Large intestine (tissue), 3 donors: Measurements from ENCODE around the gene ID4. TPM values are rescaled to one million over a fixed set of nuclear protein-coding genes. Genes with fewer than 3 reads are reported as not detected.

Source experiments
- DNase-seq, 2 donors: peaks; one replicate each; pipeline versions ENCODE4 v3.0.0 to v3.0.0-alpha.2; 2013
- H3K27ac ChIP-seq: one replicate; pipeline ENCODE4 v1.5.1; 2013; ENCODE audit warnings: low read length
- H3K27me3 ChIP-seq: 2 replicates; pipeline ENCODE4 v1.6.1; 2013; ENCODE audit warnings: low read length; ENCODE audit not compliant: control insufficient read depth, insufficient read depth
- H3K36me3 ChIP-seq: 2 replicates; pipeline ENCODE4 v1.6.1; 2013; ENCODE audit warnings: low read length; ENCODE audit not compliant: control insufficient read depth, insufficient read depth
- H3K4me1 ChIP-seq: one replicate; pipeline ENCODE4 v1.6.1; 2013; ENCODE audit warnings: low read length; ENCODE audit not compliant: control insufficient read depth, insufficient read depth
- H3K4me3 ChIP-seq: one replicate; pipeline ENCODE4 v1.5.1; 2013; ENCODE audit warnings: low read length
- H3K9me3 ChIP-seq: one replicate; pipeline ENCODE4 v1.6.1; 2013; ENCODE audit warnings: mild to moderate bottlenecking, low read depth, low read length, moderate library complexity; ENCODE audit not compliant: control insufficient read depth
- WGBS: methylation state at CpG from one replicate; pipeline ENCODE4 v1.1.5; 2013; ENCODE audit warnings: low lambda C conversion rate; ENCODE audit not compliant: insufficient coverage; 5-methylcytosine and 5-hydroxymethylcytosine counted together
- polyA plus RNA-seq: library from polyadenylated mRNA; unstranded; fragments of 120-200 nt; gene quantifications from one replicate; pipeline ENCODE4 v1.2.1, GENCODE V29; 2013

ID4 gene
- polyA plus RNA-seq, 1 donor = 41.6 TPM

- Histone ChIP-seq H3K36me3 (no peaks in the 10 kb centered on the region), H3K4me3 (peak overlapping the region; percentile 55), H3K9me3 (peaks cover 7% of the 10 kb centered on the region), H3K4me1 (peaks cover 4% of the 10 kb centered on the region), H3K27ac (peak overlapping the region; percentile 78), H3K27me3 (no peaks in the 10 kb centered on the region)
- WGBS = 63% methylated on average over 2 of the region's 9 CpGs
- peak in 1 of 2 donors; percentile 20 for DNase-seq
Observed at GRCh38 chr6:19803331-19804204, 33.6 kb upstream of the ID4 start.

- Histone ChIP-seq H3K27ac (peak overlapping the region; percentile 78), H3K9me3 (peaks cover 7% of the 10 kb centered on the region), H3K4me1 (peaks cover 4% of the 10 kb centered on the region), H3K27me3 (no peaks in the 10 kb centered on the region), H3K36me3 (no peaks in the 10 kb centered on the region), H3K4me3 (peak overlapping the region; percentile 55)
- peak; percentile 95 to 98 for DNase-seq
- no CpG with 5 or more reads among the region's 77 CpGs for WGBS
Observed at GRCh38 chr6:19804205-19805128, 32.7 kb upstream of the ID4 start.

GRCh38 chr6:19805129-19805481 lies 32.1 kb upstream of the ID4 start:
- H3K27me3 ChIP-seq = no peaks in the 10 kb centered on the region
- WGBS = 40% methylated on average over 1 of the region's 6 CpGs
- H3K9me3 ChIP-seq = peaks cover 7% of the 10 kb centered on the region
- H3K36me3 ChIP-seq = no peaks in the 10 kb centered on the region
- H3K4me1 ChIP-seq = peaks cover 4% of the 10 kb centered on the region
- H3K4me3 ChIP-seq = peak overlapping the region; percentile 41
- no peak for DNase-seq
- H3K27ac ChIP-seq = peak overlapping the region; percentile 69

GRCh38 chr6:19806971-19807396 lies 30.2 kb upstream of the ID4 start:
- DNase-seq = no peak
- Histone ChIP-seq H3K36me3 (no peaks in the 10 kb centered on the region), H3K4me3 (no peak overlapping the region), H3K27me3 (no peaks in the 10 kb centered on the region), H3K27ac (no peak overlapping the region), H3K4me1 (peaks cover 4% of the 10 kb centered on the region), H3K9me3 (peaks cover 7% of the 10 kb centered on the region)
- WGBS = no CpG with 5 or more reads among the region's 21 CpGs

- Histone ChIP-seq H3K4me3 (no peak overlapping the region), H3K9me3 (peaks cover 5% of the 10 kb centered on the region), H3K4me1 (no peaks in the 10 kb centered on the region), H3K27ac (no peak overlapping the region), H3K27me3 (peaks cover 3% of the 10 kb centered on the region), H3K36me3 (no peaks in the 10 kb centered on the region)
- 31% methylated on average over 7 of the region's 11 CpGs for WGBS
- peak in 1 of 2 donors; percentile 51 for DNase-seq
Observed at GRCh38 chr6:19811397-19812079, 25.6 kb upstream of the ID4 start.

- Histone ChIP-seq H3K9me3 (no peaks in the 10 kb centered on the region), H3K36me3 (no peaks in the 10 kb centered on the region), H3K4me1 (no peaks in the 10 kb centered on the region), H3K27me3 (peaks cover 3% of the 10 kb centered on the region), H3K27ac (no peak overlapping the region), H3K4me3 (no peak overlapping the region)
- DNase-seq = no peak
- 48% methylated on average over 4 of the region's 6 CpGs for WGBS
Observed at GRCh38 chr6:19812512-19813119, 24.6 kb upstream of the ID4 start.

GRCh38 chr6:19818805-19819204 lies 18.4 kb upstream of the ID4 start:
- Histone ChIP-seq H3K9me3 (no peaks in the 10 kb centered on the region), H3K4me3 (no peak overlapping the region), H3K4me1 (no peaks in the 10 kb centered on the region), H3K27ac (no peak overlapping the region), H3K27me3 (peaks cover 6% of the 10 kb centered on the region), H3K36me3 (no peaks in the 10 kb centered on the region)
- 100% methylated on average over 1 of the region's 2 CpGs for WGBS
- DNase-seq = no peak

GRCh38 chr6:19824058-19824807 lies 12.9 kb upstream of the ID4 start:
- Histone ChIP-seq H3K36me3 (no peaks in the 10 kb centered on the region), H3K27ac (no peak overlapping the region), H3K9me3 (no peaks in the 10 kb centered on the region), H3K27me3 (peaks cover 6% of the 10 kb centered on the region), H3K4me1 (no peaks in the 10 kb centered on the region), H3K4me3 (no peak overlapping the region)
- DNase-seq = no peak
- WGBS = no CpG with 5 or more reads among the region's 6 CpGs

GRCh38 chr6:19827247-19827646 lies 9.9 kb upstream of the ID4 start:
- no peak for DNase-seq
- Histone ChIP-seq H3K9me3 (no peaks in the 10 kb centered on the region), H3K27ac (no peak overlapping the region), H3K4me1 (no peaks in the 10 kb centered on the region), H3K36me3 (no peaks in the 10 kb centered on the region), H3K4me3 (no peak overlapping the region), H3K27me3 (peaks cover 4% of the 10 kb centered on the region)
- WGBS = 97% methylated on average over 4 of the region's 5 CpGs
